H9 (cell line): ENCODE results near the gene OR2A7. TPM values are rescaled to one million over a fixed set of nuclear protein-coding genes. Genes with fewer than 3 reads are reported as not detected.
"Not testable (repeated sequence)": the region's sequence is repeated elsewhere in the genome, so short reads cannot be mapped to it uniquely, and the experiment has no call there.

Source experiments
- DNase-seq: peaks from one replicate; pipeline ENCODE4 v3.0.0-alpha.2; 2017
- H2AFZ ChIP-seq: one replicate; pipeline ENCODE4 v1.6.1; 2013; ENCODE audit warnings: mild to moderate bottlenecking, low read length, control low read depth, moderate library complexity
- H2AK5ac ChIP-seq: 2 replicates; pipeline ENCODE4 v1.6.1; 2013; ENCODE audit warnings: low read length, control low read depth, mixed read lengths; ENCODE audit not compliant: insufficient read length
- H2BK120ac ChIP-seq: one replicate; pipeline ENCODE4 v1.6.1; 2013; ENCODE audit warnings: low read depth, mild to moderate bottlenecking, low read length, control low read depth, inconsistent platforms; ENCODE audit not compliant: poor library complexity, severe bottlenecking
- H2BK12ac ChIP-seq: 2 replicates; pipeline ENCODE4 v1.6.1; 2013; ENCODE audit warnings: low read length, control low read depth, mixed read lengths, low read depth; ENCODE audit not compliant: insufficient read length
- H2BK15ac ChIP-seq: 2 replicates; pipeline ENCODE4 v1.6.1; 2013; ENCODE audit warnings: low read depth, low read length, control low read depth
- H2BK20ac ChIP-seq: one replicate; pipeline ENCODE4 v1.6.1; 2013; ENCODE audit warnings: low read depth, mild to moderate bottlenecking, low read length, control low read depth, inconsistent platforms; ENCODE audit not compliant: poor library complexity, severe bottlenecking
- H2BK5ac ChIP-seq: 2 replicates; pipeline ENCODE4 v1.6.1; 2013; ENCODE audit warnings: low read length, control low read depth, mixed read lengths; ENCODE audit not compliant: insufficient read length
- H3K14ac ChIP-seq: 2 replicates; pipeline ENCODE4 v1.6.1; 2013; ENCODE audit warnings: low read length, control low read depth; ENCODE audit not compliant: insufficient read depth
- H3K18ac ChIP-seq: 2 replicates; pipeline ENCODE4 v1.6.1; 2013; ENCODE audit warnings: low read depth, mild to moderate bottlenecking, mixed read lengths, low read length, control low read depth; ENCODE audit not compliant: insufficient read length
- H3K23ac ChIP-seq: 2 replicates; pipeline ENCODE4 v1.6.1; 2013; ENCODE audit warnings: low read length, control low read depth, mixed read lengths, low read depth; ENCODE audit not compliant: insufficient read length
- H3K23me2 ChIP-seq: 2 replicates; pipeline ENCODE4 v1.6.1; 2013; ENCODE audit warnings: low read depth, mild to moderate bottlenecking, mixed read lengths, low read length, control low read depth; ENCODE audit not compliant: insufficient read length, poor library complexity, severe bottlenecking
- H3K27ac ChIP-seq: 2 replicates; pipeline ENCODE4 v1.5.1; 2013; ENCODE audit warnings: low read length, control low read depth, mixed read lengths, low read depth; ENCODE audit not compliant: insufficient read length
- H3K27me3 ChIP-seq: 2 replicates; pipeline ENCODE4 v1.6.1; 2013; ENCODE audit warnings: low read length, control low read depth, inconsistent platforms; ENCODE audit not compliant: insufficient read depth
- H3K4ac ChIP-seq: 2 replicates; pipeline ENCODE4 v1.6.1; 2013; ENCODE audit warnings: low read depth, mild to moderate bottlenecking, control low read depth, inconsistent platforms, low read length, moderate library complexity
- H3K4me1 ChIP-seq: 2 replicates; pipeline ENCODE4 v1.6.1; 2013; ENCODE audit warnings: low read length, control low read depth, inconsistent platforms; ENCODE audit not compliant: insufficient read depth
- H3K4me2 ChIP-seq: 2 replicates; pipeline ENCODE4 v1.6.1; 2013; ENCODE audit warnings: low read length, control low read depth, mixed read lengths; ENCODE audit not compliant: insufficient read length, insufficient read depth
- H3K56ac ChIP-seq: 2 replicates; pipeline ENCODE4 v1.6.1; 2013; ENCODE audit warnings: low read depth, mild to moderate bottlenecking, mixed read lengths, low read length, control low read depth; ENCODE audit not compliant: insufficient read length
- H3K79me1 ChIP-seq: 2 replicates; pipeline ENCODE4 v1.6.1; 2013; ENCODE audit warnings: low read depth, mild to moderate bottlenecking, moderate library complexity, low read length, control low read depth, inconsistent platforms; ENCODE audit not compliant: insufficient read depth, poor library complexity, severe bottlenecking
- H3K79me2 ChIP-seq: 2 replicates; pipeline ENCODE4 v1.6.1; 2013; ENCODE audit warnings: low read length, control low read depth, inconsistent platforms; ENCODE audit not compliant: insufficient read depth
- H3K9ac ChIP-seq: 2 replicates; pipeline ENCODE4 v1.6.1; 2013; ENCODE audit warnings: low read length, control low read depth, mixed read lengths; ENCODE audit not compliant: insufficient read length; ENCODE audit errors: extremely low read depth
- H3K9me3 ChIP-seq: one replicate; pipeline ENCODE4 v1.6.1; 2013; ENCODE audit warnings: low read depth, low read length, inconsistent platforms; ENCODE audit not compliant: control insufficient read depth
- H3T11ph ChIP-seq: one replicate; pipeline ENCODE4 v1.6.1; 2013; ENCODE audit warnings: mild to moderate bottlenecking, low read length, control low read depth, inconsistent platforms
- H4K20me1 ChIP-seq: one replicate; pipeline ENCODE4 v1.6.1; 2013; ENCODE audit not compliant: control insufficient read depth, insufficient read length, insufficient read depth
- H4K5ac ChIP-seq: 2 replicates; pipeline ENCODE4 v1.6.1; 2013; ENCODE audit warnings: low read depth, mild to moderate bottlenecking, mixed read lengths, low read length, control low read depth; ENCODE audit not compliant: insufficient read length
- H4K8ac ChIP-seq: replicated peaks from 2 replicates; pipeline ENCODE4 v1.6.1; 2013; ENCODE audit warnings: low read length, control low read depth, mixed read lengths, low read depth; ENCODE audit not compliant: insufficient read length
- H4K91ac ChIP-seq: 2 replicates; pipeline ENCODE4 v1.6.1; 2013; ENCODE audit warnings: low read depth, mild to moderate bottlenecking, moderate library complexity, mixed read lengths, low read length, control low read depth; ENCODE audit not compliant: insufficient read length
- H3K27ac Mint-ChIP-seq, 3 experiments: 2 replicates in 2 of 3; 3 replicates in 1 of 3; pipeline ENCODE4 v1.8.0; 2020 to 2021; ENCODE audit warnings: mixed read lengths in 3 of 3, mild to moderate bottlenecking in 1 of 3, moderate library complexity in 1 of 3
- H3K27me3 Mint-ChIP-seq: 2 replicates; pipeline ENCODE4 v1.8.0; 2021; ENCODE audit warnings: low read depth, mild to moderate bottlenecking, moderate library complexity, mixed read lengths
- H3K36me3 Mint-ChIP-seq, 3 experiments: 2 replicates in 2 of 3; 3 replicates in 1 of 3; pipeline ENCODE4 v1.8.0; 2020 to 2021; ENCODE audit warnings: low read depth in 3 of 3, mixed read lengths in 3 of 3; ENCODE audit not compliant: insufficient read depth in 1 of 3
- H3K4me1 Mint-ChIP-seq, 2 experiments: 2 replicates each; pipeline ENCODE4 v1.8.0; 2020; ENCODE audit warnings: mixed read lengths in 2 of 2
- H3K4me3 Mint-ChIP-seq, 2 experiments: 2 replicates in 1 of 2; 3 replicates in 1 of 2; pipeline ENCODE4 v1.8.0; 2020 to 2021; ENCODE audit warnings: mild to moderate bottlenecking in 2 of 2, mixed read lengths in 2 of 2, moderate library complexity in 1 of 2
- H3K9me3 Mint-ChIP-seq, 2 experiments: 2 replicates in 1 of 2; 3 replicates in 1 of 2; pipeline ENCODE4 v1.8.0; 2020; ENCODE audit warnings: mild to moderate bottlenecking in 2 of 2, mixed read lengths in 2 of 2, moderate library complexity in 1 of 2
- WGBS: extraction: QIAGEN DNeasy Blood & Tissue Kit; methylation state at CpG from one replicate; pipeline ENCODE4 v1.1.7; 2013; ENCODE audit warnings: missing lambda C conversion rate, low lambda C conversion rate, mixed read lengths; ENCODE audit not compliant: insufficient read length; ENCODE audit errors: extremely low coverage; 5-methylcytosine and 5-hydroxymethylcytosine counted together
- total RNA-seq: library from RNA; stranded (reverse); gene quantifications from 2 replicates; pipeline ENCODE4 v1.2.1, GENCODE V29; 2021

The OR2A7 gene
- total RNA-seq, 1 experiment from 2014 or later, result 2.5 TPM

GRCh38 chr7:144311218-144311617 is 46.6 kb upstream of the OR2A7 start:
- H3K27me3 ChIP-seq, H3K9me3 Mint-ChIP-seq, H3K18ac ChIP-seq, H3T11ph ChIP-seq, H3K79me1 ChIP-seq, H4K5ac ChIP-seq, H3K4me2 ChIP-seq, H3K9ac ChIP-seq, H3K56ac ChIP-seq, H2BK120ac ChIP-seq, H3K27ac Mint-ChIP-seq, H4K91ac ChIP-seq, H2BK5ac ChIP-seq, H4K20me1 ChIP-seq, H3K4ac ChIP-seq, H3K36me3 Mint-ChIP-seq, H3K27ac ChIP-seq, H3K14ac ChIP-seq, H3K4me1 ChIP-seq, H2BK12ac ChIP-seq, H3K27me3 Mint-ChIP-seq, H3K79me2 ChIP-seq, H3K23me2 ChIP-seq, H2BK15ac ChIP-seq, H3K23ac ChIP-seq, H3K4me3 Mint-ChIP-seq, H3K4me1 Mint-ChIP-seq, DNase-seq, H2AK5ac ChIP-seq, H4K8ac ChIP-seq, H2AFZ ChIP-seq, H3K9me3 ChIP-seq, H2BK20ac ChIP-seq: not testable (repeated sequence)
- no CpG with 5 or more reads among the region's 2 CpGs for WGBS

DNA sequence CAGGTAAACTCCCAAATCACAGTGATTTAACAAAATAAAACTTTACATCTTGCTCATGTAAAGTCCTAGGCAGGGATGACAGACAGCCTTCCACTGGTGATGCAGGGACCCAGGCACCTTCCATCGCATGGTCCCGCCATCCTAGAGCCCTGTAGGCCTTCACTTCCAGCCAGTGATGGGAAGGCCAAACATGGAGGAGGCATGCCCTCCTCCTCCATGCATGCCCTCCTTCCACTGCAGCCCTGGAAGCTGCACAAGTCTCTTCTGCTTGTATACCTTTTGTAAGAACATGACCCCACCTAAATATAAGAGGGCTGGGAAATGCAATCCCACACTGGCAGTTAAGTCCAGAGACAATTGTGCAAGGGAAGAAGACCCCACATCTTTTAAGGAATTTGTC is 45.1 kb upstream of the OR2A7 start:
- H3K23ac ChIP-seq, DNase-seq, H3K4me1 ChIP-seq, H3K27ac Mint-ChIP-seq, H3K27me3 Mint-ChIP-seq, H3K9me3 Mint-ChIP-seq, H3K36me3 Mint-ChIP-seq, H4K20me1 ChIP-seq, H2BK15ac ChIP-seq, H3T11ph ChIP-seq, H3K4me2 ChIP-seq, H3K14ac ChIP-seq, H4K5ac ChIP-seq, H2BK120ac ChIP-seq, H3K23me2 ChIP-seq, H4K8ac ChIP-seq, H2AFZ ChIP-seq, H2BK12ac ChIP-seq, H3K27me3 ChIP-seq, H2BK20ac ChIP-seq, H3K27ac ChIP-seq, H3K9ac ChIP-seq, H3K79me2 ChIP-seq, H2AK5ac ChIP-seq, H3K4ac ChIP-seq, H3K9me3 ChIP-seq, H3K56ac ChIP-seq, H3K4me3 Mint-ChIP-seq, H4K91ac ChIP-seq, H3K79me1 ChIP-seq, H2BK5ac ChIP-seq, H3K4me1 Mint-ChIP-seq, H3K18ac ChIP-seq: not testable (repeated sequence)
- no CpG with 5 or more reads among the region's 2 CpGs for WGBS
